ENCODE measurements around the gene WASHC2C. TPM values are rescaled to one million over a fixed set of nuclear protein-coding genes. Genes with fewer than 3 reads are reported as not detected.
"Not testable (repeated sequence)": the region's sequence is repeated elsewhere in the genome, so short reads cannot be mapped to it uniquely, and the experiment has no call there.

Gene WASHC2C
- 10 to 100 TPM; 34.5 to 34.7 TPM for total RNA-seq
- long read RNA-seq, donor 1, full-length matches to known transcripts: 7 of 19 reads
- long read RNA-seq, donor 1, partial matches to known transcripts: 5 of 19 reads
- long read RNA-seq, donor 1, other reads (novel, unspliced or antisense): 7 of 19 reads
- long read RNA-seq, donor 2, partial matches to known transcripts: 23 of 35 reads
- long read RNA-seq, donor 2, other reads (novel, unspliced or antisense): 12 of 35 reads

GRCh38 chr10:45726703-45727420 lies at the start of gene WASHC2C:
Gene WASHC2C (plus strand): TSS chr10:45727266. CDS start chr10:45727318, 52 bp downstream.
- intact Hi-C loops (cut with DNase I): not testable (repeated sequence)
- peak; percentile 98 for DNase-seq (ENCODE audit: low spot score)

- DNase-seq (ENCODE audit: low spot score); intact Hi-C loops (cut with DNase I): not testable (repeated sequence)
These were observed 48.6 kb upstream of the WASHC2C start for GRCh38 chr10:45678467-45678866.

GRCh38 chr10:45710200-45710796 lies 16.8 kb upstream of the WASHC2C start:
- intact Hi-C loops (cut with DNase I); DNase-seq (ENCODE audit: low spot score): not testable (repeated sequence)

GRCh38 chr10:45711223-45711622 lies 15.8 kb upstream of the WASHC2C start:
- intact Hi-C loops (cut with DNase I): not testable (repeated sequence)

GRCh38 chr10:45717053-45717452 lies 10.0 kb upstream of the WASHC2C start:
- DNase-seq (ENCODE audit: low spot score); intact Hi-C loops (cut with DNase I): not testable (repeated sequence)

More at GRCh38 chr10:45711223-45711622, 15.8 kb upstream of the WASHC2C start:
- DNase-seq (ENCODE audit: low spot score): not testable (repeated sequence)

GRCh38 chr10:45717642-45718041 lies 9.4 kb upstream of the WASHC2C start:
- DNase-seq (ENCODE audit: low spot score); intact Hi-C loops (cut with DNase I): not testable (repeated sequence)

GRCh38 chr10:45721503-45721902 lies 5.6 kb upstream of the WASHC2C start:
- DNase-seq (ENCODE audit: low spot score); intact Hi-C loops (cut with DNase I): not testable (repeated sequence)

GRCh38 chr10:45723851-45724250 lies 3.2 kb upstream of the WASHC2C start:
- intact Hi-C loops (cut with DNase I); DNase-seq (ENCODE audit: low spot score): not testable (repeated sequence)

GRCh38 chr10:45727421-45727965 lies 427 bp downstream of the WASHC2C start:
- intact Hi-C loops (cut with DNase I); DNase-seq (ENCODE audit: low spot score): not testable (repeated sequence)

- DNase-seq (ENCODE audit: low spot score); intact Hi-C loops (cut with DNase I): not testable (repeated sequence)
These were observed 7.4 kb downstream of the WASHC2C start for GRCh38 chr10:45734449-45734848.

- DNase-seq (ENCODE audit: low spot score); intact Hi-C loops (cut with DNase I): not testable (repeated sequence)
These were observed 7.8 kb downstream of the WASHC2C start for GRCh38 chr10:45734867-45735266.

- intact Hi-C loops (cut with DNase I): not testable (repeated sequence)
These were observed 14.5 kb downstream of the WASHC2C start for GRCh38 chr10:45741559-45741958.

GRCh38 chr10:45742014-45742413 lies 14.9 kb downstream of the WASHC2C start:
- DNase-seq (ENCODE audit: low spot score); intact Hi-C loops (cut with DNase I): not testable (repeated sequence)

More at GRCh38 chr10:45741559-45741958, 14.5 kb downstream of the WASHC2C start:
- DNase-seq (ENCODE audit: low spot score): not testable (repeated sequence)

GRCh38 chr10:45751141-45751540 lies 24.1 kb downstream of the WASHC2C start:
- intact Hi-C loops (cut with DNase I); DNase-seq (ENCODE audit: low spot score): not testable (repeated sequence)

GRCh38 chr10:45752210-45752609 lies 25.1 kb downstream of the WASHC2C start:
- DNase-seq (ENCODE audit: low spot score); intact Hi-C loops (cut with DNase I): not testable (repeated sequence)

- intact Hi-C loops (cut with DNase I); DNase-seq (ENCODE audit: low spot score): not testable (repeated sequence)
These were observed 27.0 kb downstream of the WASHC2C start for GRCh38 chr10:45753979-45754495.

GRCh38 chr10:45755083-45755482 lies 28.0 kb downstream of the WASHC2C start:
- DNase-seq (ENCODE audit: low spot score); intact Hi-C loops (cut with DNase I): not testable (repeated sequence)

- DNase-seq (ENCODE audit: low spot score); intact Hi-C loops (cut with DNase I): not testable (repeated sequence)
These were observed 29.0 kb downstream of the WASHC2C start for GRCh38 chr10:45756065-45756464.

GRCh38 chr10:45757661-45758396 lies 30.8 kb downstream of the WASHC2C start:
- intact Hi-C loops (cut with DNase I); DNase-seq (ENCODE audit: low spot score): not testable (repeated sequence)
